ELF-1 (cell line): ENCODE measurements around the gene GRIA1.

Experiments
- DNase-seq: peaks from one replicate; pipeline ENCODE4 v3.0.0-alpha.2; 2016; ENCODE audit warnings: low read depth, low spot score

Gene GRIA1

GRCh38 chr5:153659039-153659736 is 168.7 kb downstream of the GRIA1 start:
- peak; percentile 41 for DNase-seq

- peak; percentile 34 for DNase-seq
These were observed 170.4 kb downstream of the GRIA1 start for GRCh38 chr5:153660919-153661318.

GRCh38 chr5:153661897-153662296 is 171.4 kb downstream of the GRIA1 start:
- no peak for DNase-seq

- DNase-seq = no peak
These were observed 179.6 kb downstream of the GRIA1 start for GRCh38 chr5:153670101-153670500.

- no peak for DNase-seq
These were observed 181.3 kb downstream of the GRIA1 start for GRCh38 chr5:153671653-153672346.

GRCh38 chr5:153672347-153673090 is 182.0 kb downstream of the GRIA1 start:
- DNase-seq = no peak

GRCh38 chr5:153674356-153674755 is 183.9 kb downstream of the GRIA1 start:
- DNase-seq = no peak

GRCh38 chr5:153676406-153676805 is 185.9 kb downstream of the GRIA1 start:
- DNase-seq = no peak

GRCh38 chr5:153676821-153677220 is 186.4 kb downstream of the GRIA1 start:
- DNase-seq = no peak

GRCh38 chr5:153678617-153679329 is 188.3 kb downstream of the GRIA1 start:
- DNase-seq = no peak

GRCh38 chr5:153690236-153690635 is 199.8 kb downstream of the GRIA1 start:
- DNase-seq = no peak

- peak; percentile 25 for DNase-seq
These were observed 205.8 kb downstream of the GRIA1 start for GRCh38 chr5:153696256-153696655.

- no peak for DNase-seq
These were observed 208.6 kb downstream of the GRIA1 start for GRCh38 chr5:153699035-153699434.

- no peak for DNase-seq
These were observed 210.5 kb downstream of the GRIA1 start for GRCh38 chr5:153700940-153701339.

- no peak for DNase-seq
These were observed 211.8 kb downstream of the GRIA1 start for GRCh38 chr5:153702265-153702664.

- no peak for DNase-seq
These were observed 213.6 kb downstream of the GRIA1 start for GRCh38 chr5:153704110-153704509.

GRCh38 chr5:153707626-153708025 is 217.2 kb downstream of the GRIA1 start:
- DNase-seq = no peak

- no peak for DNase-seq
These were observed 221.3 kb downstream of the GRIA1 start for GRCh38 chr5:153711755-153712154.

- DNase-seq = no peak
These were observed 222.5 kb downstream of the GRIA1 start for GRCh38 chr5:153712946-153713345.

GRCh38 chr5:153713943-153714342 is 223.5 kb downstream of the GRIA1 start:
- no peak for DNase-seq

GRCh38 chr5:153714798-153715197 is 224.3 kb downstream of the GRIA1 start:
- DNase-seq = no peak

GRCh38 chr5:153717287-153717686 is 226.8 kb downstream of the GRIA1 start:
- no peak for DNase-seq
